ENCODE data around the gene P2RY2. TPM values are rescaled to one million over a fixed set of nuclear protein-coding genes. Genes with fewer than 3 reads are reported as not detected.

The P2RY2 gene
- total RNA-seq, 1 experiment from 2014 or later: 0.26 TPM

DNA sequence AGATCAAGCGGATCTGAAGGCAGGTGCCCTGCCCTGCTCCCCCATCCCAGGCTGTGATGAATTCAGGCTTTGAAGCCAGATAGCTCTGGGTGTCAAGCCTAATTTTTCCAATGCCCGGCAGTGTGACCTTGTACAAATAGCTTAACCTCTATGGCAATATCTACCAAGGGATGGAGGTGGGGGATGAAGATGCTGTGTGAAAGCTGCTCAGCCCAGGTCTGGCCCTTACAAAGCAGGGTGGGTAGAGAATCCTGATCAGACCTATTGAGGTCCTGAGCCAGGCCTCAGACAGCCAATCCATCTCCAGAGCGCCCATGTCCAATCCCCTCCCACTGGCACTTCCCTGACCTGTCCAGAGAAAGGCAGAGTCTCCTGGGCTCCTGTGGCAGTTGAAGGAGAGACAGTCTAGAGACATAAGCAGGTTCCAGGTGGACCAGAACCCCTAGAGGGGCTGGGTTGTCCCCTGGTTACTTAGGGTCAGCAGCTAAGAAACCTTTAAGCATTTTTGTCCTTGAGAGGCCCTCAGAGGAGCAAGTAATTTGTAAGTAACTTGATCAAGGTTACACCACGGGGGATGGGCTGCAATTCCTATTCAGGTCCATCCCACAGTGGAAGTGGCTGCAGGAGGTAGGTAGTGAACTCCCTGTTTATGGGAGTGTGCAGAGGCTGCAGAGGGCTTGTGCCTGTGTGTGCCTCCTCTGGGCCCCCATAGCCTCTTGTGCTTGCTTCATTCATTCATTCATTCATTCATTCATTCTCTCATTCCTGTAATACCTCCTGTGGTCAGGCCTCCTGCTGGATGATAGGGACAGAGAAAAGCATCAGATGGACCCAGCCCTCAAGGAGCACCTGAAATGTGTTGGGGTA lies 10.4 kb downstream of the P2RY2 start:
- peaks cover 3% of the 10 kb centered on the region for H3K23me2 ChIP-seq (ENCODE audit: insufficient read length, low read depth, low read length, poor library complexity, severe bottlenecking)
- H3K4ac ChIP-seq (ENCODE audit: low read depth, low read length): no peak overlapping the region
- H3K18ac ChIP-seq (ENCODE audit: insufficient read length, low read depth, low read length): no peak overlapping the region
- H4K91ac ChIP-seq (ENCODE audit: insufficient read length, low read depth, low read length): no peak overlapping the region
- TF ChIP-seq CTCF (conservative IDR thresholded peaks at IDR 0.05): no peak
- H3K79me2 ChIP-seq (ENCODE audit: insufficient read depth, low read length): no peaks in the 10 kb centered on the region
- H3K9me3 ChIP-seq (ENCODE audit: control insufficient read depth, low read depth, low read length): no peaks in the 10 kb centered on the region
- no peak overlapping the region for H4K8ac ChIP-seq (replicated peaks; ENCODE audit: insufficient read length, low read depth, low read length)
- Mint-ChIP-seq H3K4me1 (peaks cover 27 to 29% of the 10 kb centered on the region in 2 experiments), H3K27me3 (ENCODE audit: low read depth) (peaks cover 9% of the 10 kb centered on the region), H3K4me3 (no peak overlapping the region), H3K9me3 (no peaks in the 10 kb centered on the region), H3K36me3 (ENCODE audit: insufficient read depth in 1 of 3, low read depth in 3 of 3) (no peaks in the 10 kb centered on the region), H3K27ac (no peak overlapping the region)
- H4K20me1 ChIP-seq (ENCODE audit: control insufficient read depth, insufficient read depth, insufficient read length): no peaks in the 10 kb centered on the region
- H3K4me2 ChIP-seq (ENCODE audit: insufficient read depth, insufficient read length, low read length): peak overlapping the region; percentile 17
- DNase-seq: peak; percentile 25
- no peak overlapping the region for H3K14ac ChIP-seq (ENCODE audit: insufficient read depth, low read length)
- H2BK15ac ChIP-seq (ENCODE audit: low read depth, low read length): no peak overlapping the region
- no peak overlapping the region for H2AK5ac ChIP-seq (ENCODE audit: insufficient read length, low read length)
- H2AFZ ChIP-seq (ENCODE audit: low read length): no peak overlapping the region
- no CpG with 5 or more reads among the region's 4 CpGs for WGBS (ENCODE audit: extremely low coverage, insufficient read length, low lambda C conversion rate)
- H2BK20ac ChIP-seq (ENCODE audit: low read depth, low read length, poor library complexity, severe bottlenecking): no peak overlapping the region
- H3K23ac ChIP-seq (ENCODE audit: insufficient read length, low read depth, low read length): no peak overlapping the region
- no peak overlapping the region for H3K9ac ChIP-seq (ENCODE audit: extremely low read depth, insufficient read length, low read length)
- H2BK12ac ChIP-seq (ENCODE audit: insufficient read length, low read depth, low read length): no peak overlapping the region
- H3T11ph ChIP-seq (ENCODE audit: low read length): no peak overlapping the region
- no peak overlapping the region for H3K56ac ChIP-seq (ENCODE audit: insufficient read length, low read depth, low read length)
- H3K79me1 ChIP-seq (ENCODE audit: insufficient read depth, low read depth, low read length, poor library complexity, severe bottlenecking): no peaks in the 10 kb centered on the region
- H3K27me3 ChIP-seq (ENCODE audit: insufficient read depth, low read length): no peaks in the 10 kb centered on the region
- no peak overlapping the region for H3K27ac ChIP-seq (ENCODE audit: insufficient read length, low read depth, low read length)
- H2BK5ac ChIP-seq (ENCODE audit: insufficient read length, low read length): no peak overlapping the region
- H2BK120ac ChIP-seq (ENCODE audit: low read depth, low read length, poor library complexity, severe bottlenecking): no peak overlapping the region
- peaks cover 13% of the 10 kb centered on the region; the same call in 1 of the 2 replicates for H3K4me1 ChIP-seq (ENCODE audit: insufficient read depth, low read length)
- H4K5ac ChIP-seq (ENCODE audit: insufficient read length, low read depth, low read length): no peak overlapping the region
